Measurements from ENCODE around the gene TIAM2.

- TF ChIP-seq POLR2A (IDR thresholded peaks at IDR 0.05) (no peak), CTCF (IDR thresholded peaks at IDR 0.05) (no peak)
These were observed 112.4 kb downstream of the TIAM2 start for GRCh38 chr6:155107432-155108069.

All from ovary (tissue), 3 donors.